IMR-90 (cell line): ENCODE data around the gene SERPIND1.

Experiments used
- BHLHE40 ChIP-seq: fragments of 150-350 bp; IDR thresholded peaks from 2 replicates; pipeline ENCODE4 v1.6.1; 2016; ENCODE audit warnings: mild to moderate bottlenecking, low read depth, low read length
- CEBPB ChIP-seq: IDR thresholded peaks from 2 replicates; pipeline ENCODE4 v1.6.1; 2012; ENCODE audit warnings: low read depth, low read length, improper control_type of control experiment
- CHD1 ChIP-seq: IDR thresholded peaks from 2 replicates; pipeline ENCODE4 v1.6.1; 2012; ENCODE audit warnings: low read depth, low read length, improper control_type of control experiment
- CTCF ChIP-seq: conservative IDR thresholded peaks from 2 replicates; pipeline ENCODE4 v1.5.1; 2012; ENCODE audit warnings: mild to moderate bottlenecking, low read depth, low read length, improper control_type of control experiment
- FOS ChIP-seq: fragments of 150-350 bp; IDR thresholded peaks from 2 replicates; pipeline ENCODE4 v1.6.1; 2016; ENCODE audit warnings: low read depth, low read length
- MAFK ChIP-seq: IDR thresholded peaks from 2 replicates; pipeline ENCODE4 v1.6.1; 2012; ENCODE audit warnings: low read depth, low read length, improper control_type of control experiment
- MAZ ChIP-seq: IDR thresholded peaks from 2 replicates; pipeline ENCODE4 v1.6.1; 2012; ENCODE audit warnings: low read depth, mild to moderate bottlenecking, low read length, improper control_type of control experiment, moderate library complexity, borderline replicate concordance
- MXI1 ChIP-seq: IDR thresholded peaks from 2 replicates; pipeline ENCODE4 v1.6.1; 2012; ENCODE audit warnings: low read depth, mild to moderate bottlenecking, low read length, moderate library complexity, borderline replicate concordance
- POLR2A ChIP-seq: IDR thresholded peaks from 2 replicates; pipeline ENCODE4 v1.6.1; 2012; ENCODE audit warnings: mild to moderate bottlenecking, low read depth, low read length
- RAD21 ChIP-seq: IDR thresholded peaks from 2 replicates; pipeline ENCODE4 v1.6.1; 2012; ENCODE audit warnings: low read length, improper control_type of control experiment
- RCOR1 ChIP-seq: IDR thresholded peaks from 2 replicates; pipeline ENCODE4 v1.6.1; 2012; ENCODE audit warnings: mild to moderate bottlenecking, low read length, improper control_type of control experiment; ENCODE audit not compliant: insufficient replicate concordance
- SMC3 ChIP-seq: fragments of 150-350 bp; IDR thresholded peaks from 2 replicates; pipeline ENCODE4 v1.6.1; 2016; ENCODE audit warnings: low read depth, mild to moderate bottlenecking, antibody characterized with exemption, low read length, moderate library complexity
- USF2 ChIP-seq: fragments of 150-350 bp; IDR thresholded peaks from 2 replicates; pipeline ENCODE4 v1.6.1; 2017; ENCODE audit warnings: mild to moderate bottlenecking, antibody characterized with exemption, low read length, low read depth

GRCh38 chr22:20766530-20766929 is 7.4 kb upstream of the SERPIND1 start:
- TF ChIP-seq CTCF (no peak), RCOR1 (no peak), SMC3 (no peak), POLR2A (no peak), CHD1 (no peak), RAD21 (no peak), CEBPB (no peak), FOS (no peak), MAZ (no peak), MXI1 (no peak), USF2 (no peak), MAFK (no peak), BHLHE40 (no peak)
